RKO (cell line): ENCODE measurements around the gene FIG4.
"Not testable (repeated sequence)": the region's sequence is repeated elsewhere in the genome, so short reads cannot be mapped to it uniquely, and the experiment has no call there.

Experiments used
- DNase-seq: peaks from one replicate; pipeline ENCODE4 v3.0.0-alpha.2; 2016; ENCODE audit warnings: low spot score

The FIG4 gene

DNA sequence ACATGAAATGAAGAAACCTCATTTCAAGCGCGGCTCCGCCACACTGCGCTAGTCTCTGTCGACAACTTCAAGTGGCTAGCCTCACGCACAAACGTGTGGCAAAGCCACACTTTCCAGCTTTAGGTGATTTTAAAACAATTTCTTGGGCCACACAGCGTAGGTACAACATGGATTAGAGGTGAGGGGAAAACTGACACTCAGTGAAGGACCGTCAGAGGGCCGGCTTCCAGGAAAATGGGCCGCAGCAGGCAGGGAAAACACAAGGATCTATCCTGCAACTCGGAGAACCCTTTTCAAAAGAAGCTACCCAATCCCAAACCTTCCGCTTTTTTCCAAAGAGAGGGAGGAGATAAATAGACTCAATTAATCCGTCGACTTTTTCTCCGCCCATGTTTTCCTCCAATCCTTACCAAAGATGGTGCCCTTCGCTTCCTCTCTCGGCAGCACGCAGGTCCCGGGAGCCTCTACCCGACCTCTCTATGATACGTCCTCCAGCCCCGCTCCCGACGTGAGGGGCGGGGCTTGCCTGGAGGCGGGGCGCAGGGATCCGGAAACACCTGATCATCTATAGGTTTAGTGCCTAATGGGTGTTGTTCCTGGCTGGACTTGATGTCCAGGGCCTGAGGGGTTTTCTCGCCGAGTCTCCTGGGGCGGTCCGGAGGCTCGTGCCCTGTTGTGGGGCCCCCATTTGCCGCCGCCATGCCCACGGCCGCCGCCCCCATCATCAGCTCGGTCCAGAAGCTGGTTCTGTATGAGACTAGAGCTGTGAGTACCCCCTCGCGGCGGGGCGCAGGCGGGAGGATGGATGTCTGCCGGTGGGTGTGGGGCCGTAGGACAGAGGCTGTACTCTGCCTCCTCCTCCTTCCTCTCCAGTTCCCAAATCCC lies at the start of gene FIG4, which contains the start of gene AK9:
FIG4 (plus strand) TSS at position 560 of the 885 bp plus-strand sequence; CDS start at position 700, 140 bp downstream.
AK9 (minus strand) TSS at position 466 of the 885 bp plus-strand sequence. CDS start 15,457 bp downstream, outside the sequence.
- peak; percentile 94 for DNase-seq

DNA sequence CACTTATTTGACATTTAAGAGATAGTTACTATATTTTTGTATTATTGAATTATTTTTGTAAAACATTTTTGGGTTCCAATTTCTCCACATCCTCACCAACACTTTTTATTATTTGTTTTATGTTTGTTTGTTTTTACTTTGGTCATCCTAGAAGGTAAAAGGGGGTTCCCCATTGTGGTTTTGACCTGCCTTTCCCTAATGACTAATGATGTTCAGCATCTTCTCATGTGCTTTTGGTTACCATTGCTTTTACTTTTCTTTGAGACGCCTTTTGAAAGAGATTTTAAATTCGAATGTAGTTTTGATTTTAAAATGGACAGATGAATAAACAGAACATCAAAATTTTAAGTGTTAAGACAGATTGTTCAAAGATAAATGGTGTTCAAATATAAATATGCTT lies 47.0 kb upstream of the FIG4 start:
- no peak for DNase-seq

DNA sequence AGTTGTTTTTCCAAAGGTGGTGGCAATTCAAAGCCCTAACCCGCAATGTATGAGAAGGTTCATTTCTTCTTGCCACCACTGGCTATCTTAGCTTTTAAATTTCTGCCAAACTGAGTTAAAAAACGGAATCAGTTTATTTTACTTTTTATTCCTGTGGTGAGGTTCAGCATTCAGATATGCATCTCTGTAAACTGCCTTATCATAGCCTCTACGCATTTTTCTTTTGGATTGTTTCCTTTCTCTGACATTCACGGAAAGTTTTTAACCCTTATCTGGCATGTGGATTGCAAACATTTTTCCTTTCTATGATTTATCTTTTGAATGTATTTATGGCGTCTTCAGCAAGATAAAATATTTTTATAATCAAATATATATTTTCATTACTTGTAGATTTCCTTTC lies 37.8 kb upstream of the FIG4 start:
- no peak for DNase-seq

DNA sequence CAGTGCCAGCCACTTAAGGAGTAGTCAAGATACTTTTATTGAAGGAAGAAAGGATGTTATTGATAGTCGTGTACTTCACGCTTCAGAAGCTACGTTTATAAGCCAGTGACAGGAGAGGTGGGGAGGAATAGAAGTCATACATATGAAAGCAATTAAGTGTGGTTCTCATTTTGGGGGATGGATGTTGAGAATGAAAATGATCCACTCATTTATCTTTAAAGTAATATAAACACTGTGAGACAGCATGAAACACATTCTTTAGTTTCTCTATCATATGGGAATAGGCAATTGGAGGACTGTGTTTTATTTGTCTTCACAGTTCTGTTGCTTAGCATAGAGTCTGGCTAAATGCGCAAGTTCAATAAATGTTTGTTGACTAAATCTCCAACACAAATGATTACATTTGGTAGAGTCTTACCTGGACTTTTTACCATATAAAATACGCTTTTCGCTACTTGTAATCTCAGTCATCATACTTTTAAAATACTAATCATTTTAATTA lies 35.3 kb upstream of the FIG4 start:
- no peak for DNase-seq

DNA sequence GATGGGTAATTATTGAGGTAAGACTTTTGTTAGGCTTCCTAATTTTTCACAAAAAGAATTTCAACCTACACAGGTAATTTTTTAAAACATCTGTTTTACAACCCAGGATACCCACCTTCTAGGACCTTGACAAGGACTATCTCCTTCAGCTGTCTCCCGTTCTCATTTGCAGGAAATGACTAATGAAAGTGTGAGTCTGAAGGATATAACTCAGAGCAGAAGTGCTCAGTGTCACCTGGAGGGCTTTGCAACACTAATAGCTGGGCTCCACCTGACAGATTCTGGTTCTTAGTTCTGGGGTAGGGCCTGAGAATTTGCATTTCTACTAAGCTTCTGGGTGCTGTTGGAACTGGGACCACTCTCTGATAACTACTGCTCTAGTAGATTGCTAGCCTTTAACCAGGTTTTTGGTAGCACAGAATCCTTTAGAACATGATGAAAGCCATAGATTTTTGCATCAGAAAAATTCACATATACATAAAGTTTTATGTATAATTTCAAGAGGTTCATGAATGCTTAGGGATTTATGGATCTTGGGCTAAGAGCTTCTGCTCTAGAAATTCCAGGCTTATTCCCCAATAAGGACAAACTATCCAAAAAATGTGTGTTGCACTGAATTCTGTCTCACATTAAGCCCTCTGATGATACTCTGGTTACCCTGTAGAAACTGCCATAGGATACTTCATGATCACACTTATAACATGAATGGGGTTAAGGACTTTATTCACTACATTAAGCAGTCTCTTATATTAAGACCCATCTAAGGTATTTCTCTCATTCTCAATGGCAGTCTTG lies 30.4 kb upstream of the FIG4 start:
- DNase-seq = peak; percentile 56

DNA sequence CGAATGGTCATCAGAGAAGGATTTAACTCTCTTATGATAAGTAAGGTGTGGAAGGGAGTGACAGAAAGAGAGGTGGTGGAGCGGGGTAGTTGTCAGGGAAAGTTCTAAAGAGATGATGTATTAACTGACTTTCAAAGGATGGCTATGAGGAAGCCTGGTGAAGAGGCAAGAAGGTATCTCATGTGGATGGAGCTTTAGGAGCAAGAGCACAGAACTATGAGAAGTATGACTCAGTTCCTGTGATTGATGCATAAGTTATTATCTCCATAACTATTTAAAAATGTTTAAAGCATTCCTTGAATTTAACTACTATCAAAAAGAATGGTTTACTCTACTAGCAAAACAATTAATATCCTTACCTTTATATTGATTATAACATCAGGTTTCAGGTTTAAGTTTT lies 28.9 kb upstream of the FIG4 start:
- peak; percentile 19 for DNase-seq

DNA sequence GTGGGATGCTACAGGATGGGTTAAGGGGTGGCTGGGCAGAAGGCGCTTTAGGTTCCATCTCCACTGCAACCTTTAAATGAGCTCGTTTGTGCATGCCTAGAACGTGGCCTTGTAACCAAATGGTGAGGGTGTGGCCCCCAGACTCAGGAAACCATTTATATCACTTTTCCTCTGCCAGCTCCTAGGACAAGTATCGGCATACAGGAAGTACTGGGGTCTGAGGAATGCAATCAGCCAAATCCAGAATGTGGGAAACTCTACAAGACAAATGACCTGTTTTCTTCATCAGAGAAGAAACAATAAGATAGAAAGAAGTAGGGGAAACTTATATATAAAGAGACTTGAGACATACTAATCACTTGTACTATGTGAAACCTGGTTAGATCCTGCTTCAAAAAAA lies 21.3 kb upstream of the FIG4 start:
- DNase-seq = no peak

DNA sequence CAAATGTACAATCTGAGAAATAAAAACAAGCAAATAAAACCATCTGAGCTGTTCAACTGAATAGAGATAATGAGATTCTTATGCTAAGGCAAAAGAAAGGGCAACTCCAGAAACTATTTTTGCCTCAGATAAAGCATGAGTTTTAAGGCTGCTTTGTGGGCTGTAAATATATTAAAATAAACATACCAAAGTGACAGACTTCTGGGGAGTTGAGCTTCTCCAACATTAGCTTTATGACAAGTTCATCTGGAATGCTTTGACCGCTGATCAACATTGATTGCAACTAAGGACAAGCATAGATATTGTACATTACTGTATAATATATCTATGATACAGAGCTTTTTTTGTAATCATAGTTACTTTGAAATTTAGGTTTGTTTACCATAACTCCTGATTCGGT lies 19.4 kb upstream of the FIG4 start:
- DNase-seq = no peak

DNA sequence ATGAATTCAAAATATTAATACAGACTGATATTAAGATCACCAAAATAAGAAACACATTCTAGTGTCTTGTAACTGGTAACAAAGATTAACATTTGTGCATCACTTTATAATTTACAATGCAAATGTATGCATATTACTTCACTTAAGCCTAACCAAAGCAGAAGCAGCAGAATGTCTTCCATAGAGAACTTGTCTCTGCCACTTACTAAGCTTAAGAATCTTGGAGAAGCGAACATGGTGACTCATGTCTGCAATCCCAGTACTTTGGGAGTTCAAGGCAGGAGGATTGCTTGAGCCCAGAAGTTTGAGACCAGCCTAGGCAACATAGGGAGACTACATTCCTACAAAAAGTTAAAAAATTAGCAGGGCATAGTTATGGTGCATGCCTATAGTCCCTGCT lies 18.9 kb upstream of the FIG4 start:
- DNase-seq = no peak

DNA sequence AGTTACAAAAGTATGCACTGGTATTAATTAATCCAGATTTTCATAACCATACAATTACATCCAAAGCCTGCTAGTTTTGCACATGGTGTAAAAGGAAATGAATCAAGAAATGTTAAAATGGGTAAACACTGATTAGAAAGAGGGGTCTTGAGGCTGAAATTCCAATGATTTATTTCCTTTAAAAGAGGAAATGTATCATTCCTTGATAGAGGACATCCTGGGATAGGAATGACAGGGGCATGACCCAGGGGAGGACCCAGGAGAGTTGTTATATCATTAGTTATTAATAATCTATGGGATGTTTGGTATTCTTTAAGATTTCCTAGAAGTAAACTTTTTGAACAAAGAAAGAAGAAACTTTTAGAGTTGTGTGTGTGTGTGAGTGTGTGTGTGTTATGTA lies 18.3 kb upstream of the FIG4 start:
- no peak for DNase-seq

DNA sequence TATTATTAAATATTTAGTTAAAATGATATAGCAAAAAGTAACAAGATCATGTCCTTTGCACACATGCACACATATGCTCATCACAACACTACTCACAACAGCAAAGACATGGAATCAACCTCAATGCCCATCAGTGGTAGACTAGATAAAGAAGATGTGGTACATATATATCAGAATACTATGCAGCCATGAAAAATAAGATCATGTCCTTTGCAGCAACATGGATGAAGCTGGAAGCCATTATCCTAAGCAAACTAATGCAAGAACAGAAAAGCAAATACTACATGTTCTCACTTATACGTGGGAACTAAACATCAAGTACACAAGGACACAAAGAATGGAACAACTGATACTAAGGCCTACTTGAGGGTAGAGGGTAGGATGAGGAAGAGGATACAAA lies 14.4 kb upstream of the FIG4 start:
- no peak for DNase-seq

DNA sequence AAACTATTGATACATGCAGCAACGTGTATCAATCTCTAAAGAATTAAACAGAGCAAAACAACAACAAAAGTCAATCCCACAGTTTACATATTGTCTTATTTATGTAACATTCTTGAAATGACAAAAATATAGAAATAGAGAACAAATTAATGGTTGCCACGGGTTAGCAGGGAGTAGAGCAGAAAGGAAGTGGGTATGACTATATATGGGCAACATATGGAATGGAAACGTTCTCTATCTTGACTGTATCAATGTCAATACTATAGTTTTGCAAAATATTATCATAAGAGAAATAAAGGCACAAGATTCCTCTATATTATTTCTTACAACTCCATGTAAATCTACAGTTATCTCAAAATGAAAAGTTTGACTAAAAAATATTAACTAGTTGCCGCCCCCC lies 12.9 kb upstream of the FIG4 start:
- no peak for DNase-seq

DNA sequence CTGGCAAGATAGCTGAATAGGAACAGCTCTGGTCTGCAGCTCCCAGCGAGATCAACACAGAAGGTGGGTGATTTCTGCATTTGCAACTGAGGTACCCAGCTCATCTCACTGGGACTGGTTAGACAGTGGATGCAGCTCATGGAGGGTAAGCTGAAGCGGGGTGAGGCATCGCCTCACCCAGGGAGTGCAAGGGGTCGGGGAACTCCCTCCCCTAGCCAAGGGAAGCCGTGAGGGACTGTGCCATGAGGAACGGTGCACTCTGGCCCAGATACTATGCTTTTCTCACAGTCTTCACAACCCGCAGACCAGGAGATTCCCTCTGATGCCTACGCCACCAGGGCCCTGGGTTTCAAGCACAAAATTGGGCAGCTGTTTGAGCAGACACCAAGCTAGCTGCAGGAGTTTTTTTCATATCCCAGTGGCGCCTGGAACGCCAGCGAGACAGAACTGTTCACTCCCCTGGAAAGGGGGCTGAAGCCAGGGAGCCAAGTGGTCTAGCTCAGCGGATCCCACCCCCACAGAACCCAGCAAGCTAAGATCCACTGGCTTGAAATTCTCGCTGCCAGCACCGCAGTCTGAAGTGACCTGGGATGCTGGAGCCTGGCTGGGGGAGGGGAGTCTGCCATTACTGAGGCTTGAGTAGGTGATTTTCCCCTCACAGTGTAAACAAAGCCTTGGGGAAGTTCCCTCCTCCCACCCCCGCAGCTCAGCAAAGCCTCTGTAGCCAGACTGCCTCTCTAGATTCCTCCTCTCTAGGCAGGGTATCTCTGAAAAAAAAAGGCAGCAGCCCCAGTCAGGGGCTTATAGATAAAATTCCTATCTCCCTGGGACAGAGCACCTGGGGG lies 12.2 kb upstream of the FIG4 start:
- DNase-seq = not testable (repeated sequence)

DNA sequence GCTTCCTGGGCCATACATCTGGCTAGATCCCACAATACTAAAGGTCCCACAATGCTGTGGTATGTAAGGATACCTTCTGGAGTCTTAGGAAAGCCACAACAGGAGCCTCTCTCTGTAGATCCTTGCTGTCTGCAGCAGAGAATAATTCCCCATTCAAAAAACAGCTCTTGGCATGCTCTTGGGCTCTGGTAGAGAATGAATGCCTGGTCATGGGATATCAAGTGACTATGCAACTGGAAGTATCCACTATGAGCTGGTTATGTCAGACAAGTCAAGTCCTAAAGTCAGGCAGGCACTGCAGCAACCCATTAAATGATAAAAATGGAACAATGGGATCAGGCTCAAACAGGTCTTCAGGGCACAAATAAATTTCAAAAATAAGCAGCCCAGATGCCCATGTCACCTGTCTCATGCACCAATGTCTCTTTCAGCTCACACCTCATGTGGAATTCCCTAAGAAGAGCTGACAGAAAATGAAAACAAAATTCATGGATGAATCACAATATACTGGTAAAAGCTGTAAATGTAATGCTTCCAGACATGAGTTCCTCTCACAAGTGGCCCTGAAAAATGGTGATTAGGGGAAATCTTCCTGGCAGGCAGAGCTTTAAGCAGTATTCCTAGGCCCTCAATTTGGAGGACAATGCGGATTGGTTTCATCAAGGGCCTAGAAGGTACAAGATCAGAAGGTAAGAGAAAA lies 4.4 kb upstream of the FIG4 start:
- no peak for DNase-seq

DNA sequence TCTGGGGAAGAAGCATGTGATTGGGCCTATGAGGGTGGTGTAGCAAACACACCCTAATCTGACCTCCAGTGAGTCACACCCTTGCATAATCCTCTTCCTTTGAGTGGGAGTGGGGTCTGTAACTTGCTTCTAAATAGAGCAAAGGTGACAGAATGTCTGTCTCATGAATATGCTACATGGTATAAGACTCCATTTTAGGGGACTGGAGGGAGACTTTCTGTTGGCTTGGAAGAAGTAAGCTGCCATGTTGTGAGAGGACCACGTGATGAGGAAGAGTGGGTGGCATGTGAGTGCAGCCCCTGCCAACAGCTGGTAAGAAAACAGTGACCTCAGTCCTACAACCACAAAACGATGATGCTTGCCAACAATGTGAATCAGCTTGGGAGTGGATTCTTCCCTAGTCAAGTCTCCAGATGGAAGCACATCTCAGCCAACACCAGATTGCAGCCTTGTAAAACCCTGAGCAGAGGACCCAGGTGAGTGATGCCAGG lies 3.8 kb upstream of the FIG4 start:
- peak; percentile 83 for DNase-seq

DNA sequence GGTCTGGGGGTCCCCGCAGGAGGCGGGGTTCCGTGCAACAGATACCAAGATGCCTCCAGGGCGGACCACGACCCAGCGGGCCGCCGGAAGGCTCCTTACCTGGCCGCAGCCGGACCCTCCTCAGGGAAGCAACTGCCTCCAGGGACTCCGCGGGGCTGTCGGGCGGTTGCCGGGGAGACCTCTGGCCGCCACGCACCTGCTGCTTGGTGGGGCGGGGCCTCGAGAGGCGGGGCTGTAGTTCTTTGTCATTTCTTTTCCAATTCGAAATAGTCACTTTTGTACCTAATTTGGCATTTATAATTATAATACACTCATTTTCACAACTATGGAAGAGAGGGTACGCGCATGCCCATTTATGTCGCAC lies 741 bp upstream of the FIG4 start:
- DNase-seq = peak; percentile 34

DNA sequence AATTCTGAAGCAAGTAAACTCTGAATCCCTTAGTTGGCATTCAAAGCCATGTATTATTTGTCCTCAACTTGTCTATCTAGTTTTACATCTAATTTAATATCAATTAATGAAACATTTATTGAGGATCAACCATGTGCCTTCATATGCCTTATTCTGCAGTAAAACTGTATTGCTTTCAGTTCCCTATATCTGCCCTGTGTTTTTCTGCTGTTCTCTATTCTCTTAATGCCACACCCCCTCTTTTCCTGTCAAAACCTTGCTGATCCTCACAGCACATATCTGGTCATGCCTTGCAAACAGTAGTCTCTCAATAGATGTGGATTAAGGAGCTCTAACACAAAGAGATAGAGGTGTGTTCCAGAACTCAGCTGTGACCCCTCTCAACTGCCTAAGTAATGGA lies 2.0 kb downstream of the FIG4 start:
- no peak for DNase-seq

DNA sequence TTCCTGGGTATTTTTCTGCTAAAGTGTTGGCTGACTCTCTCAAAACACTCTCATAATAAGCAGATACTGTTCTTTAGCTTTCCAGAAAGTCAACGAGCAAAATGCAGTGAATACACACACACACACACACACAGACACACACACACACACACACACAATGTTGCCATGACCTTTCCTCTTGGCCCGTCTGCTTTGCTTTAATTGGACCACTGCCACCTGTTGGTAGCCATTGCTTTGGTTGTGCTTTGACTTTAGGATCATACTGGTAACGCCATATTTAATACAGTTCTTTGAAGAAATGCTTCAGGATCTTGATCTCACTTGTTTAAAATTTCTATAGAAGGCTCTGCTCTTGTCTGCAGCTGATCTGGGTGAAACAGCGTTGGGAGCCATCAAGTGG lies 4.4 kb downstream of the FIG4 start:
- no peak for DNase-seq

DNA sequence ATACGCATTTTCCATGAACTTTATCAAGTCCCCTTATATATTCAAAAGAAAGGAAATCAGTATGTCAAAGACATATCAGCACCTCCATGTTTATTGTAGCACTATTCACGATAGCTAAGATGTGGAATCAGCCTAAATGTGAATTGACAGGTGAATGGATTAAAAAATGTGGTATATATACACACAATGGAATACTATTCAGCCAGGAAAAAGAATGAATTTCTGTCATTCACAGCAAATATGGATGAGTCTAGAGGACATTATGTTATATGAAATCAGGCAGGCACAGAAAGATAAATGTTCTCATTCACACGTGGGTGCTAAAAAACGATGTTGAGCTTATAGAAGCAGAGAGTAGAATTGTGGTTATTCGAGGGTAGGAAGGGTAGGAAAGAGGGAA lies 5.3 kb downstream of the FIG4 start:
- no peak for DNase-seq

DNA sequence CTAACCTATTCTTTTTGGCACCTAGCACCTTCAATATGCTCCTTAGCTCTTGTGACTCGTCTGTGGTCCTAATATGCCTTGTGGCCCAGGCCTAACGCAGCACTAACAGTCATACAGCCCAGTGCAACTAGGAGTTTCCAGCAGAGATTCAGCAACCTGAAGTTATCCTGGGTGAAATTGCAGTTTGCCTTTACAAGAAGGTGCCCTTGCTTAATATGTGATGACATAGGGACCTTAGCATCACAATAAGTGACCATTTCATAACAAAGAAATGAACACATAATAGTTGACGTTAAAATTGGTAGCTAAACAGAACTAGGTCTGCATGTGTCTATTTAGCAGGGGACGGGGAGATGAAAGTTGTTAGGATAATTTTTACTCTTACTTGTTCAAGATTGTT lies 10.1 kb downstream of the FIG4 start:
- no peak for DNase-seq

DNA sequence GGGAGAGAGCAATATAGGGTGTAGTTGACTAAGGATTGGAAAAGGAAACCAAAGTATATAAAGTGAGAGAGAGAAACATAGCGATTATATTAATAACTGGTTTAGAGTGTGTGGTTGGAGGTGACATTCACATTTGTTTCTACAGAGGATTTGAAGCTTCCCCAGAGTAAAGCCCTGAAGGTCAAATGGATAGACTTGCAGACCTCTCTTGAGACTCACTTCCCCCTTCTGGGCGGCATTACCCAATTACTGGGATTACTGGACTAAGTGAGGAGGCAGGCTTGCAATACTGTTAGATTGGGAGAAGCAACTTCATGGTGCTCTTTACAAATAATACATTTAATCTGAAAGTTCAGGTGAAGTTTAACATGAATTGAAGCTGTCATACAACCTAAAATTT lies 10.7 kb downstream of the FIG4 start:
- DNase-seq = no peak
